GM12864 (cell line): ENCODE measurements around the gene TDRD7.

Experiments used
- DNase-seq: peaks from one replicate; pipeline ENCODE4 v3.0.0-alpha.2; 2011; ENCODE audit warnings: low read depth
- H3K4me3 ChIP-seq: 2 replicates; pipeline ENCODE4 v1.5.1; 2011; ENCODE audit warnings: mild to moderate bottlenecking, low read depth, low read length, control low read depth
- TF ChIP-seq, protein P1 (sequence below): IDR thresholded peaks from 2 replicates; pipeline ENCODE4 v1.5.1; 2011; ENCODE audit warnings: low read depth, mild to moderate bottlenecking, moderate library complexity, low read length, control low read depth, inconsistent platforms; ENCODE audit errors: missing control alignments

TDRD7 gene

GRCh38 chr9:97535771-97536170 lies 123.9 kb downstream of the TDRD7 start:
- no peak overlapping the region for H3K4me3 ChIP-seq
- TF ChIP-seq, protein P1, sequence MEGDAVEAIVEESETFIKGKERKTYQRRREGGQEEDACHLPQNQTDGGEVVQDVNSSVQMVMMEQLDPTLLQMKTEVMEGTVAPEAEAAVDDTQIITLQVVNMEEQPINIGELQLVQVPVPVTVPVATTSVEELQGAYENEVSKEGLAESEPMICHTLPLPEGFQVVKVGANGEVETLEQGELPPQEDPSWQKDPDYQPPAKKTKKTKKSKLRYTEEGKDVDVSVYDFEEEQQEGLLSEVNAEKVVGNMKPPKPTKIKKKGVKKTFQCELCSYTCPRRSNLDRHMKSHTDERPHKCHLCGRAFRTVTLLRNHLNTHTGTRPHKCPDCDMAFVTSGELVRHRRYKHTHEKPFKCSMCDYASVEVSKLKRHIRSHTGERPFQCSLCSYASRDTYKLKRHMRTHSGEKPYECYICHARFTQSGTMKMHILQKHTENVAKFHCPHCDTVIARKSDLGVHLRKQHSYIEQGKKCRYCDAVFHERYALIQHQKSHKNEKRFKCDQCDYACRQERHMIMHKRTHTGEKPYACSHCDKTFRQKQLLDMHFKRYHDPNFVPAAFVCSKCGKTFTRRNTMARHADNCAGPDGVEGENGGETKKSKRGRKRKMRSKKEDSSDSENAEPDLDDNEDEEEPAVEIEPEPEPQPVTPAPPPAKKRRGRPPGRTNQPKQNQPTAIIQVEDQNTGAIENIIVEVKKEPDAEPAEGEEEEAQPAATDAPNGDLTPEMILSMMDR: no peak
- DNase-seq: no peak

DNA sequence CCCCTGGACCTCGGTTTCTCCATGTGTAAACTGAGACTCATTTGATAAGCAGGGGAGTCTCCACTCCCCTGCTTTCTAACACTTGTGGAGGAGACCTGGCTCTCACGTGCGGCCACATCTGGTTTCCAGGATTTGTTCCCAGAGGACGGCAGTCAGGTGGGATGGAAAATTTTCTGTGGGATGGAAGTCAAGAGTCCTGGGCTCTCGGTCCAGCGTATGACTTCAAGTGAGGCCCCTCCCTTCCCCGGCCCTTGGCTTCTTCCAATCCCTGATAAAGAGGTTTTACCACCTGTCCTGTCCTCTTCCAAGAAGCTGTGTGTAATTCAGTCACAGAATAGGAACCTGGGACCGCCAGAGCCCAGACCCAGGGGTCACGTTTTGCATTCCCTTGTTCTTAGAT lies 124.6 kb downstream of the TDRD7 start:
- H3K4me3 ChIP-seq: no peak overlapping the region
- TF ChIP-seq, protein P1: no peak
- no peak for DNase-seq

- H3K4me3 ChIP-seq: no peak overlapping the region
- TF ChIP-seq, protein P1: no peak
- DNase-seq: no peak
These were observed 131.7 kb downstream of the TDRD7 start for GRCh38 chr9:97543561-97543960.

GRCh38 chr9:97545486-97545885 lies 133.6 kb downstream of the TDRD7 start:
- H3K4me3 ChIP-seq: no peak overlapping the region
- TF ChIP-seq, protein P1: no peak
- DNase-seq: no peak
